HEK293 (cell line): Measurements from ENCODE around the gene CASP3.

Experiments
- CTCF ChIA-PET: fragments of 350-600 bp; formaldehyde crosslinking; extraction: SDS; loops from one replicate; lab custom pipeline; 2021; ENCODE audit warnings: antibody characterized with exemption; lab: Yijun Ruan, JAX
- POLR2A ChIA-PET: fragments of 300-600 bp; formaldehyde crosslinking; extraction: SDS; loops from one replicate; lab custom pipeline; 2020; ENCODE audit warnings: antibody characterized with exemption, inconsistent platforms; lab: Yijun Ruan, JAX
- H3K27ac ChIP-seq: fragments of 200-500 bp; sonication (Bioruptor generic); 2 replicates; pipeline ENCODE4 v1.5.1; 2014; ENCODE audit warnings: low read depth, low read length, control low read depth, inconsistent platforms; ENCODE audit errors: extremely low read depth
- H3K36me3 ChIP-seq, 2 experiments: fragments of 200-500 bp in 1 of 2; sonication (Bioruptor generic) in 1 of 2; 1 replicate in 1 of 2; 2 replicates in 1 of 2; pipeline ENCODE4 v1.5.1; 2014 to 2017; ENCODE audit warnings: inconsistent platforms in 2 of 2, low read length in 2 of 2; ENCODE audit not compliant: control insufficient read depth in 2 of 2, insufficient read depth in 1 of 2
- H3K4me1 ChIP-seq: fragments of 200-500 bp; sonication (Bioruptor generic); 2 replicates; pipeline ENCODE4 v1.5.1; 2014; ENCODE audit warnings: mild to moderate bottlenecking, low read length, inconsistent platforms; ENCODE audit not compliant: control insufficient read depth, insufficient read depth
- H3K4me3 ChIP-seq: 2 replicates; pipeline ENCODE4 v1.5.1; 2011; ENCODE audit warnings: low read depth, mild to moderate bottlenecking, control low read depth, low read length, moderate library complexity
- H3K9me3 ChIP-seq: fragments of 200-500 bp; sonication (Bioruptor generic); 2 replicates; pipeline ENCODE4 v1.5.1; 2014; ENCODE audit warnings: low read depth, low read length, inconsistent platforms; ENCODE audit not compliant: control insufficient read depth, insufficient read depth
- HOXA7 ChIP-seq: sonication (generic); formaldehyde crosslinking; IDR thresholded peaks from 2 replicates; pipeline ENCODE4 v1.8.1; 2022; ENCODE audit warnings: missing genetic modification reagents, borderline replicate concordance
- KLF9 ChIP-seq: fragments of 450-650 bp; formaldehyde crosslinking; IDR thresholded peaks from 2 replicates; pipeline ENCODE4 v1.5.1; 2016; ENCODE audit warnings: missing biosample characterization, missing genetic modification characterization, low read depth
- SETDB1 ChIP-seq: IDR thresholded peaks from one replicate; pipeline ENCODE4 v1.6.1; 2017; ENCODE audit warnings: mild to moderate bottlenecking, low read length, moderate library complexity, mixed read lengths; ENCODE audit not compliant: insufficient read length
- ZBTB1 ChIP-seq: fragments of 450-650 bp; formaldehyde crosslinking; IDR thresholded peaks from 2 replicates; pipeline ENCODE4 v1.5.1; 2016; ENCODE audit warnings: missing biosample characterization, missing genetic modification characterization
- ZBTB21 ChIP-seq: fragments of 450-650 bp; formaldehyde crosslinking; IDR thresholded peaks from 2 replicates; pipeline ENCODE4 v1.5.1; 2017; ENCODE audit warnings: missing biosample characterization, missing genetic modification characterization
- ZBTB48 ChIP-seq: fragments of 450-650 bp; formaldehyde crosslinking; IDR thresholded peaks from 2 replicates; pipeline ENCODE4 v1.5.1; 2016; ENCODE audit warnings: missing biosample characterization, missing genetic modification characterization
- ZEB2 ChIP-seq: fragments of 450-650 bp; formaldehyde crosslinking; IDR thresholded peaks from 2 replicates; pipeline ENCODE4 v1.5.1; 2016; ENCODE audit warnings: missing biosample characterization, missing genetic modification characterization
- ZNF146 ChIP-seq: fragments of 450-650 bp; formaldehyde crosslinking; IDR thresholded peaks from 2 replicates; pipeline ENCODE4 v1.5.1; 2016; ENCODE audit warnings: missing biosample characterization, missing genetic modification characterization
- ZNF169 ChIP-seq: fragments of 450-650 bp; formaldehyde crosslinking; IDR thresholded peaks from 2 replicates; pipeline ENCODE4 v1.5.1; 2016; ENCODE audit warnings: missing biosample characterization, missing genetic modification characterization
- ZNF174 ChIP-seq: fragments of 450-650 bp; formaldehyde crosslinking; IDR thresholded peaks from 2 replicates; pipeline ENCODE4 v1.5.0; 2017; ENCODE audit warnings: missing biosample characterization, mild to moderate bottlenecking, missing genetic modification characterization
- ZNF23 ChIP-seq: fragments of 450-650 bp; formaldehyde crosslinking; IDR thresholded peaks from 2 replicates; pipeline ENCODE4 v1.5.1; 2016; ENCODE audit warnings: missing biosample characterization, missing genetic modification characterization, borderline replicate concordance
- ZNF24 ChIP-seq: fragments of 450-650 bp; formaldehyde crosslinking; IDR thresholded peaks from 2 replicates; pipeline ENCODE4 v1.5.1; 2016; ENCODE audit warnings: missing biosample characterization, missing genetic modification characterization
- ZNF274 ChIP-seq, 2 experiments: fragments of 200-500 bp in 1 of 2; fragments of 450-650 bp in 1 of 2; sonication (Bioruptor generic) in 1 of 2; formaldehyde crosslinking in 1 of 2; IDR thresholded peaks; 2 replicates each; pipeline versions ENCODE4 v1.5.1 to v1.6.1; 2014 to 2016; ENCODE audit warnings: borderline replicate concordance in 1 of 2, inconsistent platforms in 1 of 2, low read length in 1 of 2, missing biosample characterization in 1 of 2, missing genetic modification characterization in 1 of 2
- ZNF311 ChIP-seq: fragments of 450-650 bp; formaldehyde crosslinking; IDR thresholded peaks from 2 replicates; pipeline ENCODE4 v1.5.1; 2017; ENCODE audit warnings: missing biosample characterization, missing genetic modification characterization, borderline replicate concordance
- ZNF521 ChIP-seq: fragments of 450-650 bp; formaldehyde crosslinking; IDR thresholded peaks from 2 replicates; pipeline ENCODE4 v1.5.1; 2017; ENCODE audit warnings: missing biosample characterization, mild to moderate bottlenecking, missing genetic modification characterization
- ZNF596 ChIP-seq: fragments of 450-650 bp; IDR thresholded peaks from 2 replicates; pipeline ENCODE4 v1.5.0; 2018; ENCODE audit warnings: missing biosample characterization, mild to moderate bottlenecking, missing genetic modification characterization, moderate library complexity
- ZNF610 ChIP-seq: fragments of 450-650 bp; formaldehyde crosslinking; IDR thresholded peaks from 2 replicates; pipeline ENCODE4 v1.5.1; 2016; ENCODE audit warnings: missing biosample characterization, missing genetic modification characterization, borderline replicate concordance
- ZNF623 ChIP-seq: fragments of 450-650 bp; formaldehyde crosslinking; IDR thresholded peaks from 2 replicates; pipeline ENCODE4 v1.5.1; 2016; ENCODE audit warnings: missing biosample characterization, missing genetic modification characterization
- ZNF654 ChIP-seq: fragments of 450-650 bp; formaldehyde crosslinking; IDR thresholded peaks from 2 replicates; pipeline ENCODE4 v1.5.1; 2016; ENCODE audit warnings: low read depth, missing biosample characterization, missing genetic modification characterization
- ZNF660 ChIP-seq: fragments of 450-650 bp; IDR thresholded peaks from 2 replicates; pipeline ENCODE4 v1.5.1; 2018; ENCODE audit warnings: missing biosample characterization, mild to moderate bottlenecking, missing genetic modification characterization
- ZNF707 ChIP-seq: fragments of 450-650 bp; formaldehyde crosslinking; IDR thresholded peaks from 2 replicates; pipeline ENCODE4 v1.5.1; 2016; ENCODE audit warnings: missing biosample characterization, missing genetic modification characterization
- ZNF777 ChIP-seq: fragments of 450-650 bp; formaldehyde crosslinking; IDR thresholded peaks from 2 replicates; pipeline ENCODE4 v1.5.1; 2017; ENCODE audit warnings: missing biosample characterization, missing genetic modification characterization, borderline replicate concordance
- ZNF792 ChIP-seq: fragments of 450-650 bp; formaldehyde crosslinking; IDR thresholded peaks from 2 replicates; pipeline ENCODE4 v1.5.1; 2016; ENCODE audit warnings: missing biosample characterization, missing genetic modification characterization
- ZNF830 ChIP-seq: fragments of 450-650 bp; IDR thresholded peaks from 2 replicates; pipeline ENCODE4 v1.5.0; 2018; ENCODE audit warnings: missing biosample characterization, missing genetic modification characterization, low read depth, mild to moderate bottlenecking, moderate library complexity
- ZSCAN23 ChIP-seq: fragments of 450-650 bp; formaldehyde crosslinking; IDR thresholded peaks from 2 replicates; pipeline ENCODE4 v1.5.1; 2016; ENCODE audit warnings: missing biosample characterization, missing genetic modification characterization
- TF ChIP-seq, protein P1 (sequence below): fragments of 450-650 bp; formaldehyde crosslinking; optimal IDR thresholded peaks from 2 replicates; pipeline ENCODE3; 2016; ENCODE audit warnings: missing biosample characterization, mild to moderate bottlenecking, missing genetic modification characterization
- TF ChIP-seq, protein P2 (sequence below): fragments of 450-650 bp; formaldehyde crosslinking; IDR thresholded peaks from 2 replicates; pipeline ENCODE4 v1.5.1; 2016; ENCODE audit warnings: missing biosample characterization, missing genetic modification characterization

The CASP3 gene

DNA sequence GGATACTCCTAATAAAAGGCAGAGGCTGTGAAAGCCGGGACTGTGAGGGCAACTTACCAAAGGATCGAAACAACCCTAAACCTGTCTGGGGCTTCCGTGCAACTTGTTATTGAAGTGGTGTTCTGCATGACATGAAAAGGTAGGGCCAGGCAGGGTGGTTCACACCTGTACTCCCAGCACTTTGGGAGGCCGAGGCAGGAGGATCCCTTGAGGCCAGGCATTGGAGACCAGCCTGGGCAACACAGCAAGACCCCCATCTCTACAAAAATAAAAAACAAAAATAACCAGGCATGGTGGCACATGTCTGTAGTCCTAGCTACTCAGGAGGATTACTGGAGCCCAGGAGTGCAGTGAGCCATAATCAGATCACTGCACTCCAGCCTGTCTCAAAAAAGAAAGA is 12.3 kb downstream of the CASP3 start:
- CTCF ChIA-PET: interaction anchor here (0.6 kb wide), 1 partner anchor 23 kb away, joined by 6 read pairs; no protein-coding TSS in a partner anchor
- Histone ChIP-seq H3K27ac (no peak overlapping the region), H3K36me3 (peaks cover 14 to 74% of the 10 kb centered on the region in 2 experiments; a peak in 2 of 3 replicates), H3K9me3 (no peaks in the 10 kb centered on the region), H3K4me3 (no peak overlapping the region), H3K4me1 (no peaks in the 10 kb centered on the region)
- POLR2A ChIA-PET: no interaction called here
- TF ChIP-seq ZBTB1 (no peak), ZBTB48 (tag by site-specific recombination) (no peak), ZNF311 (no peak), ZNF146 (tag by site-specific recombination) (no peak), ZNF830 (tag by site-specific recombination) (no peak), ZNF792 (tag by site-specific recombination) (no peak), ZNF660 (tag by site-specific recombination) (no peak), HOXA7 (CRISPR knock-in tag) (no peak), ZNF654 (tag by site-specific recombination) (no peak), ZNF169 (tag by site-specific recombination) (no peak), ZNF610 (no peak), ZNF274 (IDR thresholded peaks at IDR 0.05; ENCODE audit: low read length) (no peak), ZNF274 (tag by site-specific recombination; IDR thresholded peaks at IDR 0.05; ENCODE audit: borderline replicate concordance) (no peak), ZNF521 (tag by site-specific recombination) (no peak), ZNF24 (tag by site-specific recombination) (no peak), ZNF596 (tag by site-specific recombination) (no peak), ZNF777 (no peak), ZNF707 (tag by site-specific recombination) (no peak), SETDB1 (no peak)
- TF ChIP-seq, protein P1, sequence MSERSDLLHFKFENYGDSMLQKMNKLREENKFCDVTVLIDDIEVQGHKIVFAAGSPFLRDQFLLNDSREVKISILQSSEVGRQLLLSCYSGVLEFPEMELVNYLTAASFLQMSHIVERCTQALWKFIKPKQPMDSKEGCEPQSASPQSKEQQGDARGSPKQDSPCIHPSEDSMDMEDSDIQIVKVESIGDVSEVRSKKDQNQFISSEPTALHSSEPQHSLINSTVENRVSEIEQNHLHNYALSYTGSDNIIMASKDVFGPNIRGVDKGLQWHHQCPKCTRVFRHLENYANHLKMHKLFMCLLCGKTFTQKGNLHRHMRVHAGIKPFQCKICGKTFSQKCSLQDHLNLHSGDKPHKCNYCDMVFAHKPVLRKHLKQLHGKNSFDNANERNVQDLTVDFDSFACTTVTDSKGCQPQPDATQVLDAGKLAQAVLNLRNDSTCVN (tag by site-specific recombination): no peak
- TF ChIP-seq, protein P2, sequence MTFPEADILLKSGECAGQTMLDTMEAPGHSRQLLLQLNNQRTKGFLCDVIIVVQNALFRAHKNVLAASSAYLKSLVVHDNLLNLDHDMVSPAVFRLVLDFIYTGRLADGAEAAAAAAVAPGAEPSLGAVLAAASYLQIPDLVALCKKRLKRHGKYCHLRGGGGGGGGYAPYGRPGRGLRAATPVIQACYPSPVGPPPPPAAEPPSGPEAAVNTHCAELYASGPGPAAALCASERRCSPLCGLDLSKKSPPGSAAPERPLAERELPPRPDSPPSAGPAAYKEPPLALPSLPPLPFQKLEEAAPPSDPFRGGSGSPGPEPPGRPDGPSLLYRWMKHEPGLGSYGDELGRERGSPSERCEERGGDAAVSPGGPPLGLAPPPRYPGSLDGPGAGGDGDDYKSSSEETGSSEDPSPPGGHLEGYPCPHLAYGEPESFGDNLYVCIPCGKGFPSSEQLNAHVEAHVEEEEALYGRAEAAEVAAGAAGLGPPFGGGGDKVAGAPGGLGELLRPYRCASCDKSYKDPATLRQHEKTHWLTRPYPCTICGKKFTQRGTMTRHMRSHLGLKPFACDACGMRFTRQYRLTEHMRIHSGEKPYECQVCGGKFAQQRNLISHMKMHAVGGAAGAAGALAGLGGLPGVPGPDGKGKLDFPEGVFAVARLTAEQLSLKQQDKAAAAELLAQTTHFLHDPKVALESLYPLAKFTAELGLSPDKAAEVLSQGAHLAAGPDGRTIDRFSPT: no peak

DNA sequence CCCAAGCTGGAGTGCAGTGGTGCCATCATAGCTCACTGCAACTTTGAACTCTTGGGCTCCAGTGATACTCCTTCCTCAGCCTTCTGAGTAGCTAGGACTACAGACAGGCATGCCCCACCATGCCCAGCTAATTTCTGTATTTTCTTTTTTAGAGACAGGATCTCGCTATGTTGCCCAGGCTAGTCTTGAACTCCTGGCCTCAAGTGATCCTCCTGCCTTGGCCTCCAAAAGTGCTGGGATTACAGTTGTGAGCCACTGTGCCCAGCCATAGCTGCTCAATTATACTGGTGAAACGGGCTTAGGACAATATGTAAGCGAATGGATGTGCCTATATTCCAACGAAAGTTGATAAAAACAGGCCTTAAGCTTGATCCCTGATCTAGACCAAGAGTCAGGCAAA is 13.1 kb downstream of the CASP3 start:
- no peak for TF ChIP-seq KLF9 (tag by site-specific recombination)
- no peak for TF ChIP-seq ZEB2 (tag by site-specific recombination)
- no peak for TF ChIP-seq ZSCAN23 (tag by site-specific recombination)
- no peak for TF ChIP-seq ZNF23 (tag by site-specific recombination)
- TF ChIP-seq ZNF623: no peak
- TF ChIP-seq ZBTB21 (tag by site-specific recombination): no peak
- TF ChIP-seq ZNF174: no peak
- Histone ChIP-seq H3K9me3 (no peaks in the 10 kb centered on the region), H3K4me3 (no peak overlapping the region), H3K27ac (no peak overlapping the region), H3K36me3 (peaks cover 17 to 73% of the 10 kb centered on the region in 2 experiments; a peak in 2 of 3 replicates), H3K4me1 (no peaks in the 10 kb centered on the region)
- POLR2A ChIA-PET: interaction anchor here (0.7 kb wide), 1 partner anchor 13 kb away, joined by 4 read pairs; the partner anchor contains the start of gene PRIMPOL
- CTCF ChIA-PET: interaction anchor here (0.5 kb wide), 1 partner anchor 1158 kb away, joined by 4 read pairs; no protein-coding TSS in a partner anchor
